CD4-positive, alpha-beta memory T cell (primary cell): Measurements from ENCODE around the gene TGM2. TPM values are rescaled to one million over a fixed set of nuclear protein-coding genes. Genes with fewer than 3 reads are reported as not detected.

ENCODE experiments used
- CTCF ChIA-PET: fragments of 350-600 bp; sonication (Branson Sonifier 250); formaldehyde crosslinking; loops from one replicate; lab custom pipeline; 2021; ENCODE audit warnings: inconsistent platforms; ENCODE audit not compliant: partially characterized antibody; lab: Charles Lee
- POLR2A ChIA-PET: fragments of 350-600 bp; sonication (Branson Sonifier 250); formaldehyde crosslinking; loops from one replicate; lab custom pipeline; 2021; ENCODE audit not compliant: partially characterized antibody; lab: Charles Lee
- DNase-seq, 5 donors: peaks; one replicate each; pipeline versions ENCODE4 v3.0.0 to v3.0.0-alpha.2; 2020 to 2022; ENCODE audit warnings: mixed read lengths in 1 of 5
- H3K27ac ChIP-seq: one replicate; pipeline ENCODE4 v1.7.0; 2013; ENCODE audit warnings: low read depth, low read length
- H3K27me3 ChIP-seq: 2 replicates; pipeline ENCODE4 v1.7.0; 2013; ENCODE audit warnings: mild to moderate bottlenecking, low read length, moderate library complexity; ENCODE audit not compliant: insufficient read depth
- H3K36me3 ChIP-seq: 2 replicates; pipeline ENCODE4 v1.7.0; 2013; ENCODE audit warnings: mild to moderate bottlenecking, low read length, moderate library complexity; ENCODE audit not compliant: insufficient read depth
- H3K4me1 ChIP-seq: 2 replicates; pipeline ENCODE4 v1.7.0; 2013; ENCODE audit warnings: mild to moderate bottlenecking, low read length, moderate library complexity; ENCODE audit not compliant: insufficient read depth
- H3K4me3 ChIP-seq, 2 donors: one replicate each; pipeline ENCODE4 v1.7.0; 2013; ENCODE audit warnings: low read length in 2 of 2, mild to moderate bottlenecking in 1 of 2
- H3K9me3 ChIP-seq, 2 donors: one replicate each; pipeline ENCODE4 v1.7.0; 2013; ENCODE audit warnings: low read length in 2 of 2, control low read depth in 1 of 2; ENCODE audit not compliant: control insufficient read depth in 1 of 2
- H3K27ac Mint-ChIP-seq, 7 donors: one replicate each; pipeline ENCODE4 v1.8.0; 2020 to 2021; ENCODE audit warnings: mixed read lengths in 7 of 7, mild to moderate bottlenecking in 6 of 7, inconsistent platforms in 3 of 7, moderate library complexity in 3 of 7
- H3K27me3 Mint-ChIP-seq, 2 donors: one replicate each; pipeline ENCODE4 v1.8.0; 2020 to 2021; ENCODE audit warnings: mixed read lengths in 2 of 2
- H3K36me3 Mint-ChIP-seq, 2 donors: one replicate each; pipeline ENCODE4 v1.8.0; 2020 to 2021; ENCODE audit warnings: mixed read lengths in 2 of 2, inconsistent platforms in 1 of 2, mild to moderate bottlenecking in 1 of 2
- H3K4me1 Mint-ChIP-seq, 4 donors: one replicate each; pipeline ENCODE4 v1.8.0; 2020 to 2021; ENCODE audit warnings: mixed read lengths in 4 of 4, mild to moderate bottlenecking in 1 of 4
- H3K4me3 Mint-ChIP-seq, 8 donors: one replicate each; pipeline ENCODE4 v1.8.0; 2020 to 2021; ENCODE audit warnings: mixed read lengths in 8 of 8, mild to moderate bottlenecking in 7 of 8, moderate library complexity in 6 of 8, inconsistent platforms in 3 of 8
- H3K9me3 Mint-ChIP-seq, 8 donors: one replicate each; pipeline ENCODE4 v1.8.0; 2020 to 2021; ENCODE audit warnings: mixed read lengths in 8 of 8, mild to moderate bottlenecking in 5 of 8, inconsistent platforms in 3 of 8, moderate library complexity in 1 of 8
- intact Hi-C: fragments of 100-400 bp; cut with micrococcal nuclease; formaldehyde crosslinking; loops from one replicate; pipeline ENCODE4 v1.15.1; 2023
- polyA plus RNA-seq, 2 donors: library from polyadenylated mRNA; unstranded; fragments of 300-500 nt; fragmentation: Illumina TruSeq; gene quantifications; one replicate each; pipeline ENCODE4 v1.2.3, GENCODE V29; 2021
- total RNA-seq, 2 experiments: library from RNA; stranded (reverse); gene quantifications; one replicate each; pipeline ENCODE4 v1.2.3, GENCODE V29; 2021

TGM2 gene
- total and polyA plus RNA-seq, 4 experiments from 2014 or later = 0.09 to 0.67 (median 0.31) TPM

- Mint-ChIP-seq H3K27me3 (peaks cover 6 to 17% of the 10 kb centered on the region in 2 donors), H3K9me3 (no peaks in the 10 kb centered on the region), H3K4me3 (no peak overlapping the region), H3K36me3 (no peaks in the 10 kb centered on the region), H3K27ac (no peak overlapping the region), H3K4me1 (no peaks in the 10 kb centered on the region)
- POLR2A ChIA-PET = no interaction called here
- Histone ChIP-seq H3K27me3 (no peaks in the 10 kb centered on the region), H3K27ac (no peak overlapping the region), H3K4me1 (no peaks in the 10 kb centered on the region), H3K4me3 (no peak overlapping the region), H3K36me3 (no peaks in the 10 kb centered on the region), H3K9me3 (no peaks in the 10 kb centered on the region)
- CTCF ChIA-PET = interaction anchor here (0.6 kb wide), 1 partner anchor 29 kb away, joined by 3 read pairs; no protein-coding TSS in a partner anchor
- intact Hi-C loops = no loop called here
- DNase-seq = no peak
Observed at GRCh38 chr20:38184101-38184500, 19.0 kb upstream of the TGM2 start.

DNA sequence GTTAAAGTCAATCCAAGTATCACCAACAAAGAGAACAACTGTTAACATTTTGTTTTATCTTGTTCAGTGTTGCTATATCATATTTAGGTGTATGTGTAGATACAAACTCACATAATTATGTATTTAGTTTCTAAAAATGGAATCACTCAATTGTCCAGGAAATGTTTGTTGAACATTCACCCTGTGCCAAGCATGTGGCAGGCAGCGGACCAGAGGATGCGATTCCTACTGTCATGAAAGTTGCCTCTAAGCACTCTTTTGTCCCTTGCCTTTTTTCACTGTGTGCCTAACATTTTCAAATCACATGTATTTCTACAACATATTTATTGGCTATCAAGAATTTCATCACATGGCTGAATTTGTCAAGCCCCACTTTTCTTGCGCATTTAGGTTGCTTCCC lies 16.9 kb upstream of the TGM2 start:
- Mint-ChIP-seq H3K27ac (no peak overlapping the region), H3K36me3 (no peaks in the 10 kb centered on the region), H3K4me1 (no peaks in the 10 kb centered on the region), H3K27me3 (peaks cover 10 to 18% of the 10 kb centered on the region in 2 donors), H3K4me3 (no peak overlapping the region), H3K9me3 (peaks cover 0 to 3% (median 0%) of the 10 kb centered on the region in 8 donors)
- Histone ChIP-seq H3K4me1 (no peaks in the 10 kb centered on the region), H3K36me3 (no peaks in the 10 kb centered on the region), H3K9me3 (no peaks in the 10 kb centered on the region), H3K27ac (no peak overlapping the region), H3K27me3 (no peaks in the 10 kb centered on the region), H3K4me3 (no peak overlapping the region)
- no peak for DNase-seq
- intact Hi-C loops = no loop called here
- POLR2A ChIA-PET = no interaction called here
- CTCF ChIA-PET = no interaction called here

GRCh38 chr20:38181207-38181801 lies 16.2 kb upstream of the TGM2 start:
- intact Hi-C loops = no loop called here

GRCh38 chr20:38180781-38181180 lies 15.7 kb upstream of the TGM2 start:
- Mint-ChIP-seq H3K4me3 (no peak overlapping the region), H3K27me3 (peaks cover 10 to 19% of the 10 kb centered on the region in 2 donors), H3K27ac (no peak overlapping the region), H3K9me3 (peaks cover 0 to 3% (median 0%) of the 10 kb centered on the region in 8 donors), H3K36me3 (no peaks in the 10 kb centered on the region), H3K4me1 (no peaks in the 10 kb centered on the region)
- Histone ChIP-seq H3K36me3 (no peaks in the 10 kb centered on the region), H3K4me3 (no peak overlapping the region), H3K27me3 (no peaks in the 10 kb centered on the region), H3K4me1 (no peaks in the 10 kb centered on the region), H3K9me3 (no peaks in the 10 kb centered on the region), H3K27ac (no peak overlapping the region)
- POLR2A ChIA-PET = no interaction called here
- no peak for DNase-seq
- CTCF ChIA-PET = no interaction called here
- intact Hi-C loops = no loop called here

More at GRCh38 chr20:38181207-38181801, 16.2 kb upstream of the TGM2 start:
- Mint-ChIP-seq H3K4me3 (no peak overlapping the region), H3K9me3 (peaks cover 0 to 3% (median 0%) of the 10 kb centered on the region in 8 donors), H3K4me1 (no peaks in the 10 kb centered on the region), H3K36me3 (no peaks in the 10 kb centered on the region), H3K27me3 (peaks cover 10 to 19% of the 10 kb centered on the region in 2 donors), H3K27ac (no peak overlapping the region)
- ChIA-PET CTCF (no interaction called here), POLR2A (no interaction called here)
- Histone ChIP-seq H3K4me1 (no peaks in the 10 kb centered on the region), H3K4me3 (no peak overlapping the region), H3K36me3 (no peaks in the 10 kb centered on the region), H3K27me3 (no peaks in the 10 kb centered on the region), H3K9me3 (no peaks in the 10 kb centered on the region), H3K27ac (no peak overlapping the region)
- DNase-seq = no peak

DNA sequence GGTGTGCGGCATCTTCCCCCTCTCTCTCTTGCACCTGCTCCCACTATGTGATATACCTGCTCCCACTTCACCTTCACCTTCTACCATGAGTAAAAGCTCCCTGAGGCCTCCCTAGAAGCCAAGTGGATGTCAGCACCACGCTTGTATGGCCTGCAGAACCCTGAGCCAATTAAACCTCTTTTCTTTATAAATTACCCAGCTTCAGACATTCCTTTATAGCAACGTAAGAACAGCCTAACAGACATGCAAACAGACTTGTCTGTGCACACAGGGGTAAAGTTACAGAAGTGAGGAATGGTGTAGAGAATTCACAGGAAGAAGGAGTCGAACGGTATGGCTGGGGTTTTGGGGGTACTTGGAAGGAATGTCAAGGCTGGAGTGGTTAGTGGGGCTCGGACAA lies 14.8 kb upstream of the TGM2 start:
- Mint-ChIP-seq H3K27me3 (peaks cover 9 to 19% of the 10 kb centered on the region in 2 donors), H3K27ac (no peak overlapping the region), H3K4me1 (no peaks in the 10 kb centered on the region), H3K9me3 (peaks cover 0 to 3% (median 0%) of the 10 kb centered on the region in 8 donors), H3K4me3 (peak overlapping the region in 1 of 8 donors; percentile 60), H3K36me3 (no peaks in the 10 kb centered on the region)
- ChIA-PET POLR2A (no interaction called here), CTCF (no interaction called here)
- DNase-seq = no peak
- Histone ChIP-seq H3K27me3 (no peaks in the 10 kb centered on the region), H3K9me3 (no peaks in the 10 kb centered on the region), H3K36me3 (no peaks in the 10 kb centered on the region), H3K4me3 (no peak overlapping the region), H3K4me1 (no peaks in the 10 kb centered on the region), H3K27ac (no peak overlapping the region)
- intact Hi-C loops = no loop called here

DNA sequence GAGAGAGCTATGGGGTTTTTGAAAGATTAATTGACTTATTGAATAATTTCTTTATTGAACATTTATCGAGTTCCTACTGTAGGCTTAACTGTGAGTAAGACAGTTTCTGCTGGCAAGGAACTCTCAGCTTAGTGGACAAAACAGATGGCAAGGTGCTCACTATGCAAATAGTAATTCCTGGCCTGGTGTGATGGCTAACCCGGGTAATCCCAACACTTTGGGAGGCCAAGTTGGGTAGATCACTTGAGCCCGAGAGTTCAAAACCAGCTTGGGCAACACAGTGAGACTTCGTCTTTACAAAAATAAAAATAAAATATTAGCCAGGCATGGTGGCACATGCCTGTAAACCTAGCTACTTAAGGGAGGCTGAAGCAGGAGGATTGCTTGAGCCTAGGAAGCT lies 13.5 kb upstream of the TGM2 start:
- Histone ChIP-seq H3K4me3 (no peak overlapping the region), H3K4me1 (no peaks in the 10 kb centered on the region), H3K9me3 (no peaks in the 10 kb centered on the region), H3K27me3 (no peaks in the 10 kb centered on the region), H3K36me3 (no peaks in the 10 kb centered on the region), H3K27ac (no peak overlapping the region)
- intact Hi-C loops = no loop called here
- Mint-ChIP-seq H3K27ac (no peak overlapping the region), H3K4me3 (no peak overlapping the region), H3K27me3 (peaks cover 10 to 20% of the 10 kb centered on the region in 2 donors), H3K36me3 (no peaks in the 10 kb centered on the region), H3K9me3 (peaks cover 0 to 3% (median 0%) of the 10 kb centered on the region in 8 donors), H3K4me1 (no peaks in the 10 kb centered on the region)
- ChIA-PET CTCF (no interaction called here), POLR2A (no interaction called here)
- no peak for DNase-seq

DNA sequence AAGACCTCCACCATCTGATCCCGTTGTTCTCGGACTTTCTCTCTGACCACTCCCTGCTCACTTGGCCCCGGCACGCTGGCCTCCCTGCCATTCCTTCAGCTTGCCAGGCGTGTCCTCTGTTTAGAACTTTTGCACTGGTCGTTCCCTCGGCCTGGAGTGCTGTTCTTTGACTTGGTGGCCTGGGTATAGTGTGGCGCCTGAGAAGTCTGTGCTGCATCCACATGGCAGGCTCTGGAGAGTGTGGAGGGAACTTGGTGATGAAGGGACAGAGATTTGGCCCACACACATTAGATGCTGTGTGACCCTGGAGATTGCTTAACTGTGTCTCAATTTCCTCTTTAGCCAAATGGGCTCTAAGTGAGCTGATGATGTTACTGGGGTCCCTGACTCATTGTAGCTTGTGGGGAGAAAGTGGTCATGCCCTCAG lies 13.0 kb upstream of the TGM2 start:
- POLR2A ChIA-PET = no interaction called here
- Mint-ChIP-seq H3K36me3 (no peaks in the 10 kb centered on the region), H3K27ac (no peak overlapping the region), H3K4me1 (no peaks in the 10 kb centered on the region), H3K4me3 (no peak overlapping the region), H3K9me3 (peaks cover 0 to 3% (median 0%) of the 10 kb centered on the region in 8 donors), H3K27me3 (peaks cover 10 to 20% of the 10 kb centered on the region in 2 donors)
- no peaks in the 10 kb centered on the region for H3K27me3 ChIP-seq
- no peak overlapping the region for H3K4me3 ChIP-seq
- no peaks in the 10 kb centered on the region for H3K36me3 ChIP-seq
- no peaks in the 10 kb centered on the region for H3K9me3 ChIP-seq
- CTCF ChIA-PET = no interaction called here
- no peaks in the 10 kb centered on the region for H3K4me1 ChIP-seq
- no peak overlapping the region for H3K27ac ChIP-seq
- DNase-seq = no peak
- intact Hi-C loops = no loop called here
